HL-60 (cell line): Measurements from ENCODE around the gene AGO4.
"Not testable (repeated sequence)": the region's sequence is repeated elsewhere in the genome, so short reads cannot be mapped to it uniquely, and the experiment has no call there.

Experiments used
- CTCF ChIP-seq: IDR thresholded peaks from one replicate; pipeline ENCODE4 v1.5.1; 2011; ENCODE audit warnings: low read length, control low read depth, inconsistent platforms; ENCODE audit not compliant: insufficient read depth
- GABPA ChIP-seq: IDR thresholded peaks from 2 replicates; pipeline ENCODE4 v1.6.1; 2012; ENCODE audit warnings: low read depth
- POLR2AphosphoS5 ChIP-seq: IDR thresholded peaks from 2 replicates; pipeline ENCODE4 v1.6.1; 2012; ENCODE audit warnings: low read depth
- REST ChIP-seq: IDR thresholded peaks from 2 replicates; pipeline ENCODE4 v1.6.1; 2012; ENCODE audit warnings: low read depth; ENCODE audit not compliant: insufficient replicate concordance
- SPI1 ChIP-seq: IDR thresholded peaks from 2 replicates; pipeline ENCODE4 v1.6.1; 2012; ENCODE audit warnings: low read depth, mild to moderate bottlenecking, borderline replicate concordance

- not testable (repeated sequence) for TF ChIP-seq CTCF, POLR2AphosphoS5, REST, SPI1, GABPA
Observed at GRCh38 chr1:35812754-35813153, 4.9 kb downstream of the AGO4 start.
